Right lobe of liver (tissue), 6 donors: Measurements from ENCODE around the gene CAMKMT. TPM values are rescaled to one million over a fixed set of nuclear protein-coding genes. Genes with fewer than 3 reads are reported as not detected.

Source experiments
- ATAC-seq, 4 donors: fragments of 200-7000 bp; cut with Tn5 transposase; one replicate each; pipeline ENCODE4 v1.9.1; 2020; ENCODE audit warnings: mild to moderate bottlenecking in 4 of 4, moderate library complexity in 4 of 4
- DNase-seq, 3 donors: peaks; one replicate each; pipeline ENCODE4 v3.0.0-alpha.2; 2020
- H3K27ac ChIP-seq, 3 donors: fragments of 200-600 bp; one replicate each; pipeline ENCODE4 v1.8.0; 2022
- H3K27me3 ChIP-seq, 2 donors: fragments of 200-600 bp; one replicate each; pipeline ENCODE4 v1.8.0; 2022
- H3K36me3 ChIP-seq, 4 donors: fragments of 200-600 bp; sonication (generic) in 1 of 4; one replicate each; pipeline versions ENCODE4 v1.5.1 to v1.8.0; 2017 to 2022; ENCODE audit warnings: control low read depth in 1 of 4
- H3K4me1 ChIP-seq, 4 donors: fragments of 200-600 bp; sonication (generic) in 1 of 4; one replicate each; pipeline versions ENCODE4 v1.5.1 to v1.8.0; 2017 to 2022; ENCODE audit warnings: control low read depth in 1 of 4
- H3K4me3 ChIP-seq, 3 donors: fragments of 200-600 bp; one replicate each; pipeline ENCODE4 v1.8.0; 2022
- H3K9me3 ChIP-seq, 4 donors: fragments of 200-600 bp; sonication (generic) in 1 of 4; one replicate each; pipeline versions ENCODE4 v1.5.1 to v1.8.0; 2017 to 2022; ENCODE audit warnings: control low read depth in 1 of 4
- POLR2A ChIP-seq: fragments of 450-650 bp; IDR thresholded peaks from one replicate; pipeline ENCODE4 v1.6.1; 2017; ENCODE audit warnings: antibody characterized with exemption, mild to moderate bottlenecking
- WGBS: methylation state at CpG from one replicate; pipeline ENCODE4 v1.1.6; 2018; ENCODE audit warnings: low coverage, low lambda C conversion rate; ENCODE audit not compliant: insufficient coverage; ENCODE audit errors: missing lambda C conversion rate; 5-methylcytosine and 5-hydroxymethylcytosine counted together
- intact Hi-C, 2 donors: fragments of 100-400 bp; cut with DNase I; formaldehyde crosslinking; loops; one replicate each; pipeline versions ENCODE4 v1.11.2 to v1.14.1; 2022
- total RNA-seq, 6 experiments: library from RNA; depleted of rRNA in 2 of 6; stranded (reverse); fragments of >200 nt in 2 of 6; fragmentation: NEBNext Ultra II Directional in 3 of 6; extraction: Animal tissue kit (Norgen Biotek cat#: 25700) in 3 of 6; gene quantifications; one replicate each; pipeline versions ENCODE4 v1.1.0 to v1.2.4, GENCODE V29; 2016 to 2023
- TF ChIP-seq, protein P1 (sequence below), 4 donors: fragments of 200-600 bp in 3 of 4; fragments of 450-650 bp in 1 of 4; IDR thresholded peaks; one replicate each; pipeline versions ENCODE4 v1.5.1 to v1.8.0; 2016 to 2022; ENCODE audit warnings: antibody characterized with exemption in 4 of 4, mild to moderate bottlenecking in 2 of 4
- donor health status: DM: no; HTN: yes; CAD: no.
- donor health status: DM: no; HTN: no; CAD: no.
- donor health status: DM: no; HTN: no; CAD: no.
- donor health status: DM: no; HTN: yes; CAD: no.
- donor health status: DM: no; HTN: yes; CAD: no.

CAMKMT gene
- total RNA-seq, 6 experiments from 2014 or later = 2.0 to 7.4 (median 5.2) TPM

DNA sequence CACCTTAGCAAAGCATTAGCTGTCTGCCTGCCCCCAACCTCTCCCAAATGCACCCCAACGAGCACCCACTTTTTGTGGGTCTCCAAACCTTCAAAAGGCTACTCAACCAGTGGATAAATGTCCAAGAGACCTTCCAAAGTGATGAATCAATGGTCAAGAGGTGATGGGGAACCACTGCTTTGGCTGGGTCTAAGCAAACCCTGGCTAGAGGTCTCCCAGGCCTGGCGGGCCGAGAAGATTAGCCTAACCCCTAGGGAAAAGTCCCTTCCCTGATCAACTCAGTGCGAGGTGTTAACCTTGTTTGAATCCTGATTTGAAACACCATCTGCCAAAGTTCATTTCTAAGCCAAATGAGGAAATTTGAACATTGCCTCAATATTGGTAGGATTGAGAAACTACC lies 435.0 kb downstream of the CAMKMT start:
- DNase-seq = no peak
- TF ChIP-seq POLR2A = no peak
- TF ChIP-seq, protein P1, sequence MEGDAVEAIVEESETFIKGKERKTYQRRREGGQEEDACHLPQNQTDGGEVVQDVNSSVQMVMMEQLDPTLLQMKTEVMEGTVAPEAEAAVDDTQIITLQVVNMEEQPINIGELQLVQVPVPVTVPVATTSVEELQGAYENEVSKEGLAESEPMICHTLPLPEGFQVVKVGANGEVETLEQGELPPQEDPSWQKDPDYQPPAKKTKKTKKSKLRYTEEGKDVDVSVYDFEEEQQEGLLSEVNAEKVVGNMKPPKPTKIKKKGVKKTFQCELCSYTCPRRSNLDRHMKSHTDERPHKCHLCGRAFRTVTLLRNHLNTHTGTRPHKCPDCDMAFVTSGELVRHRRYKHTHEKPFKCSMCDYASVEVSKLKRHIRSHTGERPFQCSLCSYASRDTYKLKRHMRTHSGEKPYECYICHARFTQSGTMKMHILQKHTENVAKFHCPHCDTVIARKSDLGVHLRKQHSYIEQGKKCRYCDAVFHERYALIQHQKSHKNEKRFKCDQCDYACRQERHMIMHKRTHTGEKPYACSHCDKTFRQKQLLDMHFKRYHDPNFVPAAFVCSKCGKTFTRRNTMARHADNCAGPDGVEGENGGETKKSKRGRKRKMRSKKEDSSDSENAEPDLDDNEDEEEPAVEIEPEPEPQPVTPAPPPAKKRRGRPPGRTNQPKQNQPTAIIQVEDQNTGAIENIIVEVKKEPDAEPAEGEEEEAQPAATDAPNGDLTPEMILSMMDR (IDR thresholded peaks at IDR 0.05) = no peak
- Histone ChIP-seq H3K9me3 (no peaks in the 10 kb centered on the region), H3K4me1 (no peaks in the 10 kb centered on the region), H3K36me3 (no peaks in the 10 kb centered on the region), H3K4me3 (no peak overlapping the region), H3K27ac (no peak overlapping the region), H3K27me3 (peaks cover 0 to 5% of the 10 kb centered on the region in 2 donors)
- intact Hi-C loops = no loop called here
- WGBS = 46% methylated on average over 4 of the region's 4 CpGs
- no peak for ATAC-seq

DNA sequence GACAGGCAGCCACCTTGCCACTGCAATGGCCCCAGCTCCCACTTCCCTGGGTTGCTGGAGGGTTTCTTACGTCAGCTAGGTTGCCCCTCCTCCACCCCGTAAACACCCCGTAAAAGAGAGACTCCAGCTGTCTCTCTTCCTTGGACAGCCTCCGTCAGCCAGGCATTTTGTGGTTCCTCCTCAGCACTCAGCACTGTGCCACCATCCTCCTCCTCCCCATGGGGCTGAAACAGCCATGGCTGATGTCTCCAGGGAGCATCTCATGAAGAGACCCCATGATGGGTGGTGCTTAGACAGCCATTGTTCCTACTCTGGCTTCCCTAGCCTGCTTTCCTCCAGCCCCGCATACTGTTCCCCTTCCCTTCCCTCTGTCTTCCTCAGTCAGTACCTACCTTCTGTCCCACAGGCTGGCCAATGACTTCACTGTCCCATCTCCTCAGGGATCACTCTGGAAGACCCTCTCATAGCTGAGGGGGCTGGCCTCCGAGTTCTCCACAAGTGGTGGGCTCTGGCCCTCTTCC lies 436.5 kb downstream of the CAMKMT start:
- no peak overlapping the region for H3K27ac ChIP-seq
- H3K4me3 ChIP-seq = no peak overlapping the region
- ATAC-seq = no peak
- intact Hi-C loops = no loop called here
- DNase-seq = no peak
- WGBS = 53% methylated on average over 3 of the region's 6 CpGs
- H3K4me1 ChIP-seq = peaks cover 0 to 5% (median 0%) of the 10 kb centered on the region in 4 donors
- no peaks in the 10 kb centered on the region for H3K9me3 ChIP-seq
- H3K36me3 ChIP-seq = no peaks in the 10 kb centered on the region
- TF ChIP-seq, protein P1 (IDR thresholded peaks at IDR 0.05) = no peak
- TF ChIP-seq POLR2A = no peak
- H3K27me3 ChIP-seq = peaks cover 0 to 5% of the 10 kb centered on the region in 2 donors

DNA sequence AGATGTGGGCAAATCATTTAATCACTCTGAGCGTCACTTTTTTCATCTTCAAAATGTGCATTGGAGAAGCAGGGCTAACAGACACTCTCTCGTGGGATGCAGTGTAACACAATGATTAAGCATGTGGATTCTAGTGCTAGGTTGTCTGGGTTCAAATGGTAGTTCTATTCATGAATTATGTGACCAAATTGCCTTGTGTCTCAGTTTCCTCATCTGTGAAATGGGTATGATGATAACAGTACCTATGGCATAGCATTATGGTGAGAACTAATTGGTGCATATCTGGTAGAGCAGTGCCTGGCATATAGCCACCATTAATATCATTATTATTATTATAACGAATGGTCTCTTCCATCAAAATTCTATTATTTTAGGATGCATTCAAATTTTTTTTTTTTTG lies 437.4 kb downstream of the CAMKMT start:
- H3K4me3 ChIP-seq = no peak overlapping the region
- TF ChIP-seq, protein P1 (IDR thresholded peaks at IDR 0.05) = no peak
- TF ChIP-seq POLR2A = no peak
- H3K27ac ChIP-seq = no peak overlapping the region
- DNase-seq (no peak), ATAC-seq (no peak)
- H3K4me1 ChIP-seq = peaks cover 0 to 5% (median 0%) of the 10 kb centered on the region in 4 donors
- 73% methylated on average over 3 of the region's 3 CpGs for WGBS
- intact Hi-C loops = no loop called here
- no peaks in the 10 kb centered on the region for H3K36me3 ChIP-seq
- H3K9me3 ChIP-seq = no peaks in the 10 kb centered on the region
- H3K27me3 ChIP-seq = peaks cover 0 to 5% of the 10 kb centered on the region in 2 donors

DNA sequence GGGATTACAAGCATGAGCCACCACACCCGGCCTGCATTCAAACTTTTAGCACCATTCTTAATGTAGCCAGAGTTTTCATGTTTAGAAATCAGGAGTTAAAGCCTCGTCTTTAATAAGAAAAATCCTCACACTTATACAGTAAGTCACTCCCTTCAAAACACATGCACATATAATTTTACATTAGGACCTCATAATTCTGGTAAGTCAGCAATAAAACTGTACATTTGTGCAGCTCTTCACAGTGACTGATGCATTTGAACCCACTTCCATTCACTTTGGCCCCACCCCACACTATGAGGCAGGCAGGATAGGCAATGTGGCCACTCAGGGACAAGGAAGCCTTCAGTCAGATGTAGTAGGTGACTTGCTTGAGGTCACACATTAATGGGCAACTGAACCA lies 438.0 kb downstream of the CAMKMT start:
- DNase-seq (no peak), ATAC-seq (no peak)
- Histone ChIP-seq H3K27me3 (peaks cover 0 to 5% of the 10 kb centered on the region in 2 donors), H3K9me3 (no peaks in the 10 kb centered on the region), H3K4me3 (no peak overlapping the region), H3K27ac (no peak overlapping the region), H3K36me3 (no peaks in the 10 kb centered on the region), H3K4me1 (peaks cover 0 to 5% (median 0%) of the 10 kb centered on the region in 4 donors)
- no peak for TF ChIP-seq POLR2A
- TF ChIP-seq, protein P1 (IDR thresholded peaks at IDR 0.05) = no peak
- WGBS = 63% methylated on average over 2 of the region's 2 CpGs
- intact Hi-C loops = no loop called here
